ENCODE measurements around the gene CLIC4.

- TF ChIP-seq CTCF (IDR thresholded peaks at IDR 0.05) (no peak), POLR2A (IDR thresholded peaks at IDR 0.05) (no peak)
These were observed 125.4 kb downstream of the CLIC4 start for GRCh38 chr1:24870551-24871195.
